Esophagus muscularis mucosa (tissue), 4 donors: ENCODE results near the gene EIF5B.

Experiments used
- CTCF ChIP-seq, 3 experiments: fragments of 200-600 bp in 2 of 3; fragments of 450-650 bp in 1 of 3; sonication (generic) in 2 of 3; IDR thresholded peaks; one replicate each; pipeline ENCODE4 v1.5.1; 2017 to 2019; ENCODE audit warnings: antibody characterized with exemption in 3 of 3, mild to moderate bottlenecking in 2 of 3, moderate library complexity in 1 of 3
- EP300 ChIP-seq: sonication (generic); formaldehyde crosslinking; IDR thresholded peaks from one replicate; pipeline ENCODE4 v1.6.1; 2017; ENCODE audit warnings: antibody characterized with exemption
- POLR2A ChIP-seq: fragments of 450-650 bp; IDR thresholded peaks from one replicate; pipeline ENCODE4 v1.6.1; 2017; ENCODE audit warnings: antibody characterized with exemption, moderate library complexity, mild to moderate bottlenecking, low read depth

GRCh38 chr2:99448556-99448955 is 111.4 kb downstream of the EIF5B start:
- TF ChIP-seq EP300 (no peak), POLR2A (no peak), CTCF (IDR thresholded peaks at IDR 0.05) (no peak)
